AG09309 (cell line): ENCODE data around the gene ATF6.
A peak's percentile ranks its signal among the peaks of the same experiment; 100 is the strongest.

ENCODE experiments used
- DNase-seq: peaks from one replicate; pipeline ENCODE4 v3.0.0-alpha.2; 2010; ENCODE audit warnings: low read depth
- H3K4me3 ChIP-seq: 2 replicates; pipeline ENCODE4 v1.5.1; 2011; ENCODE audit warnings: mild to moderate bottlenecking, low read depth, low read length, moderate library complexity; ENCODE audit not compliant: control insufficient read depth
- CTCF ChIP-seq: IDR thresholded peaks from 2 replicates; pipeline ENCODE4 v1.5.1; 2011; ENCODE audit warnings: mild to moderate bottlenecking, low read depth, low read length, inconsistent platforms; ENCODE audit not compliant: insufficient read depth, control insufficient read depth; ENCODE audit errors: missing control alignments

ATF6 gene

GRCh38 chr1:161987303-161987702 is 221.2 kb downstream of the ATF6 start:
- no peak for DNase-seq
- H3K4me3 ChIP-seq, result no peak overlapping the region
- no peak for TF ChIP-seq CTCF

GRCh38 chr1:161987872-161988271 is 221.8 kb downstream of the ATF6 start:
- DNase-seq, result no peak
- no peak for TF ChIP-seq CTCF

GRCh38 chr1:161988413-161988812 is 222.3 kb downstream of the ATF6 start:
- no peak for TF ChIP-seq CTCF
- no peak overlapping the region for H3K4me3 ChIP-seq
- no peak for DNase-seq

More at GRCh38 chr1:161987872-161988271, 221.8 kb downstream of the ATF6 start:
- no peak overlapping the region for H3K4me3 ChIP-seq

- DNase-seq, result no peak
- TF ChIP-seq CTCF, result peak; percentile 11
- H3K4me3 ChIP-seq, result no peak overlapping the region
These were observed 223.0 kb downstream of the ATF6 start for GRCh38 chr1:161989108-161989507.

GRCh38 chr1:161989786-161990185 is 223.7 kb downstream of the ATF6 start:
- TF ChIP-seq CTCF, result no peak
- no peak for DNase-seq
- no peak overlapping the region for H3K4me3 ChIP-seq

- TF ChIP-seq CTCF, result no peak
- no peak for DNase-seq
- no peak overlapping the region for H3K4me3 ChIP-seq
These were observed 227.5 kb downstream of the ATF6 start for GRCh38 chr1:161993576-161993975.

- peak; percentile 42 for DNase-seq
- no peak for TF ChIP-seq CTCF
- no peak overlapping the region for H3K4me3 ChIP-seq
These were observed 228.1 kb downstream of the ATF6 start for GRCh38 chr1:161994175-161994668.
